ENCODE results near the gene DIPK1B. TPM values are rescaled to one million over a fixed set of nuclear protein-coding genes. Genes with fewer than 3 reads are reported as not detected.

Gene DIPK1B
- total RNA-seq, 1 experiment from 2014 or later = 45.4 TPM

- TF ChIP-seq AFF4 (CRISPR knock-in tag; IDR thresholded peaks at IDR 0.05; ENCODE audit: borderline replicate concordance) (no peak), ZBTB21 (CRISPR knock-in tag; IDR thresholded peaks at IDR 0.05; ENCODE audit: borderline replicate concordance) (no peak), PREB (CRISPR knock-in tag; IDR thresholded peaks at IDR 0.05; ENCODE audit: borderline replicate concordance) (no peak), HMGXB4 (CRISPR knock-in tag; IDR thresholded peaks at IDR 0.05) (0 out of 2 replicates have a peak, but pooled peaks have one; percentile 49), MAX (CRISPR knock-in tag; IDR thresholded peaks at IDR 0.05) (peak; percentile 52; the same call in 1 of the 2 replicates), ERG (CRISPR knock-in tag; IDR thresholded peaks at IDR 0.05) (no peak), IRF1 (CRISPR knock-in tag; IDR thresholded peaks at IDR 0.05) (0 out of 2 replicates have a peak, but pooled peaks have one; percentile 43), GTF2I (CRISPR knock-in tag; conservative IDR thresholded peaks at IDR 0.05) (no peak), ATF2 (CRISPR knock-in tag; IDR thresholded peaks at IDR 0.05; ENCODE audit: borderline replicate concordance, low read depth) (no peak), ZNF423 (CRISPR knock-in tag; IDR thresholded peaks at IDR 0.05) (peak; percentile 36; the same call in 1 of the 2 replicates), ZBTB43 (CRISPR knock-in tag; IDR thresholded peaks at IDR 0.05) (no peak), E2F5 (CRISPR knock-in tag; IDR thresholded peaks at IDR 0.05) (no peak; the same call in 1 of the 2 replicates), USF1 (CRISPR knock-in tag; IDR thresholded peaks at IDR 0.05) (no peak), HMGA2 (CRISPR knock-in tag; IDR thresholded peaks at IDR 0.05) (no peak)
These were observed 16.3 kb downstream of the DIPK1B start (continued) for GRCh38 chr9:136728548-136729123.
